ENCODE measurements around the gene CYLD.

Gene CYLD

GRCh38 chr16:50812046-50812445 is 70.2 kb downstream of the CYLD start:
- H2AFZ ChIP-seq (ENCODE audit: low read depth, low read length) = no peak overlapping the region

GRCh38 chr16:50812876-50813466 is 71.1 kb downstream of the CYLD start:
- H3K4me1 ChIP-seq (ENCODE audit: insufficient read depth, low read length) = peaks cover 8% of the 10 kb centered on the region
- H3K36me3 ChIP-seq (ENCODE audit: insufficient read depth, low read length) = no peaks in the 10 kb centered on the region
- no peak overlapping the region for H2AFZ ChIP-seq (ENCODE audit: low read depth, low read length)
- H3K27me3 ChIP-seq (ENCODE audit: insufficient read depth, low read length) = no peaks in the 10 kb centered on the region
- H3K9me3 ChIP-seq (ENCODE audit: low read length) = no peaks in the 10 kb centered on the region
- no peak overlapping the region for H3K4me3 ChIP-seq (ENCODE audit: low read length)

More at GRCh38 chr16:50812046-50812445, 70.2 kb downstream of the CYLD start:
- H3K36me3 ChIP-seq (ENCODE audit: insufficient read depth, low read length) = no peaks in the 10 kb centered on the region
- no peaks in the 10 kb centered on the region for H3K9me3 ChIP-seq (ENCODE audit: low read length)
- H3K4me1 ChIP-seq (ENCODE audit: insufficient read depth, low read length) = peaks cover 8% of the 10 kb centered on the region
- no peaks in the 10 kb centered on the region for H3K27me3 ChIP-seq (ENCODE audit: insufficient read depth, low read length)
- no peak overlapping the region for H3K4me3 ChIP-seq (ENCODE audit: low read length)

- Histone ChIP-seq H3K36me3 (ENCODE audit: insufficient read depth, low read length) (no peaks in the 10 kb centered on the region), H3K27me3 (ENCODE audit: insufficient read depth, low read length) (no peaks in the 10 kb centered on the region), H3K4me1 (ENCODE audit: insufficient read depth, low read length) (peaks cover 5% of the 10 kb centered on the region), H3K4me3 (ENCODE audit: low read length) (no peak overlapping the region), H2AFZ (ENCODE audit: low read depth, low read length) (no peak overlapping the region), H3K9me3 (ENCODE audit: low read length) (no peaks in the 10 kb centered on the region)
Observed at GRCh38 chr16:50814052-50814451, 72.2 kb downstream of the CYLD start.

- Histone ChIP-seq H3K36me3 (ENCODE audit: insufficient read depth, low read length) (no peaks in the 10 kb centered on the region), H2AFZ (ENCODE audit: low read depth, low read length) (no peak overlapping the region), H3K4me3 (ENCODE audit: low read length) (no peak overlapping the region), H3K9me3 (ENCODE audit: low read length) (no peaks in the 10 kb centered on the region), H3K4me1 (ENCODE audit: insufficient read depth, low read length) (peaks cover 5% of the 10 kb centered on the region), H3K27me3 (ENCODE audit: insufficient read depth, low read length) (no peaks in the 10 kb centered on the region)
Observed at GRCh38 chr16:50814541-50814940, 72.7 kb downstream of the CYLD start.

- Histone ChIP-seq H3K4me1 (ENCODE audit: insufficient read depth, low read length) (peaks cover 5% of the 10 kb centered on the region), H2AFZ (ENCODE audit: low read depth, low read length) (no peak overlapping the region), H3K36me3 (ENCODE audit: insufficient read depth, low read length) (no peaks in the 10 kb centered on the region), H3K9me3 (ENCODE audit: low read length) (no peaks in the 10 kb centered on the region), H3K27me3 (ENCODE audit: insufficient read depth, low read length) (no peaks in the 10 kb centered on the region), H3K4me3 (ENCODE audit: low read length) (no peak overlapping the region)
Observed at GRCh38 chr16:50815382-50815781, 73.5 kb downstream of the CYLD start.

GRCh38 chr16:50816901-50817555 is 75.1 kb downstream of the CYLD start:
- no peak overlapping the region for H3K4me3 ChIP-seq (ENCODE audit: low read length)
- no peaks in the 10 kb centered on the region for H3K36me3 ChIP-seq (ENCODE audit: insufficient read depth, low read length)
- H2AFZ ChIP-seq (ENCODE audit: low read depth, low read length) = no peak overlapping the region
- H3K9me3 ChIP-seq (ENCODE audit: low read length) = no peaks in the 10 kb centered on the region
- H3K27me3 ChIP-seq (ENCODE audit: insufficient read depth, low read length) = no peaks in the 10 kb centered on the region
- H3K4me1 ChIP-seq (ENCODE audit: insufficient read depth, low read length) = peaks cover 5% of the 10 kb centered on the region

- no peak overlapping the region for H3K4me3 ChIP-seq (ENCODE audit: low read length)
- H3K36me3 ChIP-seq (ENCODE audit: insufficient read depth, low read length) = no peaks in the 10 kb centered on the region
- H3K9me3 ChIP-seq (ENCODE audit: low read length) = no peaks in the 10 kb centered on the region
- H2AFZ ChIP-seq (ENCODE audit: low read depth, low read length) = no peak overlapping the region
- no peaks in the 10 kb centered on the region for H3K27me3 ChIP-seq (ENCODE audit: insufficient read depth, low read length)
- peaks cover 5% of the 10 kb centered on the region for H3K4me1 ChIP-seq (ENCODE audit: insufficient read depth, low read length)
Observed at GRCh38 chr16:50818380-50818779, 76.5 kb downstream of the CYLD start.

- H2AFZ ChIP-seq (ENCODE audit: low read depth, low read length) = no peak overlapping the region
- no peaks in the 10 kb centered on the region for H3K4me1 ChIP-seq (ENCODE audit: insufficient read depth, low read length)
- no peaks in the 10 kb centered on the region for H3K9me3 ChIP-seq (ENCODE audit: low read length)
- no peak overlapping the region for H3K4me3 ChIP-seq (ENCODE audit: low read length)
- H3K27me3 ChIP-seq (ENCODE audit: insufficient read depth, low read length) = no peaks in the 10 kb centered on the region
- no peaks in the 10 kb centered on the region for H3K36me3 ChIP-seq (ENCODE audit: insufficient read depth, low read length)
Observed at GRCh38 chr16:50819706-50820105, 77.8 kb downstream of the CYLD start.

- Histone ChIP-seq H3K4me3 (ENCODE audit: low read length) (no peak overlapping the region), H2AFZ (ENCODE audit: low read depth, low read length) (no peak overlapping the region), H3K4me1 (ENCODE audit: insufficient read depth, low read length) (no peaks in the 10 kb centered on the region), H3K9me3 (ENCODE audit: low read length) (no peaks in the 10 kb centered on the region), H3K36me3 (ENCODE audit: insufficient read depth, low read length) (no peaks in the 10 kb centered on the region), H3K27me3 (ENCODE audit: insufficient read depth, low read length) (no peaks in the 10 kb centered on the region)
Observed at GRCh38 chr16:50820225-50820624, 78.3 kb downstream of the CYLD start.

GRCh38 chr16:50821586-50821985 is 79.7 kb downstream of the CYLD start:
- Histone ChIP-seq H3K27me3 (ENCODE audit: insufficient read depth, low read length) (no peaks in the 10 kb centered on the region), H3K36me3 (ENCODE audit: insufficient read depth, low read length) (no peaks in the 10 kb centered on the region)

GRCh38 chr16:50822671-50823070 is 80.8 kb downstream of the CYLD start:
- Histone ChIP-seq H3K36me3 (ENCODE audit: insufficient read depth, low read length) (no peaks in the 10 kb centered on the region), H3K27me3 (ENCODE audit: insufficient read depth, low read length) (no peaks in the 10 kb centered on the region), H3K9me3 (ENCODE audit: low read length) (no peaks in the 10 kb centered on the region), H3K4me1 (ENCODE audit: insufficient read depth, low read length) (no peaks in the 10 kb centered on the region), H3K4me3 (ENCODE audit: low read length) (no peak overlapping the region), H2AFZ (ENCODE audit: low read depth, low read length) (no peak overlapping the region)

More at GRCh38 chr16:50821586-50821985, 79.7 kb downstream of the CYLD start:
- Histone ChIP-seq H3K4me3 (ENCODE audit: low read length) (no peak overlapping the region), H3K4me1 (ENCODE audit: insufficient read depth, low read length) (no peaks in the 10 kb centered on the region), H3K9me3 (ENCODE audit: low read length) (no peaks in the 10 kb centered on the region), H2AFZ (ENCODE audit: low read depth, low read length) (no peak overlapping the region)

- Histone ChIP-seq H3K4me3 (ENCODE audit: low read length) (no peak overlapping the region), H3K27me3 (ENCODE audit: insufficient read depth, low read length) (peaks cover 1% of the 10 kb centered on the region), H3K9me3 (ENCODE audit: low read length) (no peaks in the 10 kb centered on the region), H3K36me3 (ENCODE audit: insufficient read depth, low read length) (no peaks in the 10 kb centered on the region), H3K4me1 (ENCODE audit: insufficient read depth, low read length) (no peaks in the 10 kb centered on the region), H2AFZ (ENCODE audit: low read depth, low read length) (no peak overlapping the region)
Observed at GRCh38 chr16:50826797-50827316, 85.0 kb downstream of the CYLD start.

- Histone ChIP-seq H2AFZ (ENCODE audit: low read depth, low read length) (no peak overlapping the region), H3K27me3 (ENCODE audit: insufficient read depth, low read length) (peaks cover 2% of the 10 kb centered on the region), H3K9me3 (ENCODE audit: low read length) (no peaks in the 10 kb centered on the region), H3K4me1 (ENCODE audit: insufficient read depth, low read length) (no peaks in the 10 kb centered on the region), H3K4me3 (ENCODE audit: low read length) (no peak overlapping the region), H3K36me3 (ENCODE audit: insufficient read depth, low read length) (no peaks in the 10 kb centered on the region)
Observed at GRCh38 chr16:50828164-50828702, 86.3 kb downstream of the CYLD start.

Data from neuron (in vitro differentiated cells).